GM12878 (cell line): ENCODE measurements around the gene SIT1. TPM values are rescaled to one million over a fixed set of nuclear protein-coding genes. Genes with fewer than 3 reads are reported as not detected.

Experiments
- ASH2L ChIP-seq: fragments of 300-600, 200-600 bp; sonication (generic); IDR thresholded peaks from 2 replicates; pipeline ENCODE4 v1.6.1; 2017; ENCODE audit warnings: low read depth, mild to moderate bottlenecking, borderline replicate concordance
- BCL3 ChIP-seq: IDR thresholded peaks from 2 replicates; pipeline ENCODE4 v1.6.1; 2011; ENCODE audit warnings: borderline replicate concordance, low read depth, mild to moderate bottlenecking, moderate library complexity, low read length; ENCODE audit not compliant: insufficient read depth, poor library complexity, severe bottlenecking
- BHLHE40 ChIP-seq, 2 experiments: fragments of 450-650 bp in 1 of 2; IDR thresholded peaks; 2 replicates each; pipeline ENCODE4 v1.6.1; 2011 to 2017; ENCODE audit warnings: low read depth in 2 of 2, borderline replicate concordance in 1 of 2, improper control_type of control experiment in 1 of 2, low read length in 1 of 2, mild to moderate bottlenecking in 1 of 2
- FOXK2 ChIP-seq: fragments of 450-650 bp; IDR thresholded peaks from 2 replicates; pipeline ENCODE4 v1.6.1; 2017; ENCODE audit warnings: mild to moderate bottlenecking, moderate library complexity
- LARP7 ChIP-seq: fragments of 450-650 bp; IDR thresholded peaks from 2 replicates; pipeline ENCODE4 v1.6.1; 2017; ENCODE audit warnings: mild to moderate bottlenecking
- MYC ChIP-seq: IDR thresholded peaks from 2 replicates; pipeline ENCODE4 v1.6.1; 2011; ENCODE audit warnings: mild to moderate bottlenecking, low read length, moderate library complexity, inconsistent platforms; ENCODE audit not compliant: insufficient read depth, insufficient replicate concordance, insufficient read length, severe bottlenecking
- NKRF ChIP-seq: fragments of 450-650 bp; conservative IDR thresholded peaks from 2 replicates; pipeline ENCODE4 v1.6.1; 2017; ENCODE audit warnings: mild to moderate bottlenecking, moderate library complexity
- NR2F1 ChIP-seq: fragments of 450-650 bp; conservative IDR thresholded peaks from 2 replicates; pipeline ENCODE4 v1.6.1; 2017; ENCODE audit warnings: mild to moderate bottlenecking
- POLR2AphosphoS2 ChIP-seq: IDR thresholded peaks from 2 replicates; pipeline ENCODE4 v1.6.1; 2011; ENCODE audit warnings: low read depth, mild to moderate bottlenecking, low read length, improper control_type of control experiment, moderate library complexity
- POU2F2 ChIP-seq: IDR thresholded peaks from 3 replicates; pipeline ENCODE4 v1.6.1; 2011; ENCODE audit warnings: low read depth, mild to moderate bottlenecking, low read length, borderline replicate concordance
- SP1 ChIP-seq: IDR thresholded peaks from one replicate; pipeline ENCODE4 v1.6.1; 2011; ENCODE audit warnings: low read depth, low read length
- SUPT20H ChIP-seq: IDR thresholded peaks from 2 replicates; pipeline ENCODE4 v1.6.1; 2011; ENCODE audit warnings: low read depth, mild to moderate bottlenecking, low read length, moderate library complexity, borderline replicate concordance; ENCODE audit not compliant: control insufficient read depth
- TCF7 ChIP-seq: IDR thresholded peaks from 2 replicates; pipeline ENCODE4 v1.6.1; 2014; ENCODE audit warnings: antibody characterized with exemption, borderline replicate concordance
- ZNF217 ChIP-seq: fragments of 450-650 bp; IDR thresholded peaks from 2 replicates; pipeline ENCODE4 v1.6.1; 2017; ENCODE audit warnings: antibody characterized with exemption, mild to moderate bottlenecking
- polyA plus RNA-seq, 11 experiments: library from polyadenylated mRNA; depleted of rRNA in 4 of 11; unstranded in 6 of 11; stranded (reverse) in 5 of 11; fragments of >200 nt; fragmentation: Nextera tagmentation in 4 of 11; fragmentation: Illumina TruSeq in 1 of 11; extraction: Ambion mirVana in 4 of 11; extraction: Trizol in 1 of 11; gene quantifications; 1 replicate in 1 of 11; 2 replicates in 10 of 11; pipeline versions ENCODE4 v1.2.1 to v1.2.3, GENCODE V29; 2011 to 2016; ENCODE audit warnings: inconsistent platforms in 2 of 11, missing spikeins in 2 of 11, low read depth in 1 of 11
- total RNA-seq, 4 experiments: library from RNA; depleted of rRNA in 3 of 4; stranded (reverse); fragments of >200 nt in 3 of 4; fragmentation: Illumina TruSeq in 1 of 4; extraction: Trizol in 1 of 4; gene quantifications; 2 replicates each; pipeline versions ENCODE4 v1.2.1 to v1.2.3, GENCODE V29; 2013 to 2021
- TF ChIP-seq, protein P1 (sequence below): IDR thresholded peaks from 2 replicates; pipeline ENCODE4 v1.6.1; 2012; ENCODE audit warnings: improper control_type of control experiment, low read depth, low read length; ENCODE audit not compliant: insufficient replicate concordance
- TF ChIP-seq, protein P2 (sequence below): fragments of 450-650 bp; IDR thresholded peaks from 2 replicates; pipeline ENCODE4 v1.6.1; 2017; ENCODE audit warnings: mild to moderate bottlenecking, moderate library complexity

SIT1 gene
- total and polyA plus RNA-seq, 10 of the 15 experiments (the other 5 are each of a cell fraction or from before 2014, with no cell fraction given) = 0.97 to 137 (median 59.7) TPM

DNA sequence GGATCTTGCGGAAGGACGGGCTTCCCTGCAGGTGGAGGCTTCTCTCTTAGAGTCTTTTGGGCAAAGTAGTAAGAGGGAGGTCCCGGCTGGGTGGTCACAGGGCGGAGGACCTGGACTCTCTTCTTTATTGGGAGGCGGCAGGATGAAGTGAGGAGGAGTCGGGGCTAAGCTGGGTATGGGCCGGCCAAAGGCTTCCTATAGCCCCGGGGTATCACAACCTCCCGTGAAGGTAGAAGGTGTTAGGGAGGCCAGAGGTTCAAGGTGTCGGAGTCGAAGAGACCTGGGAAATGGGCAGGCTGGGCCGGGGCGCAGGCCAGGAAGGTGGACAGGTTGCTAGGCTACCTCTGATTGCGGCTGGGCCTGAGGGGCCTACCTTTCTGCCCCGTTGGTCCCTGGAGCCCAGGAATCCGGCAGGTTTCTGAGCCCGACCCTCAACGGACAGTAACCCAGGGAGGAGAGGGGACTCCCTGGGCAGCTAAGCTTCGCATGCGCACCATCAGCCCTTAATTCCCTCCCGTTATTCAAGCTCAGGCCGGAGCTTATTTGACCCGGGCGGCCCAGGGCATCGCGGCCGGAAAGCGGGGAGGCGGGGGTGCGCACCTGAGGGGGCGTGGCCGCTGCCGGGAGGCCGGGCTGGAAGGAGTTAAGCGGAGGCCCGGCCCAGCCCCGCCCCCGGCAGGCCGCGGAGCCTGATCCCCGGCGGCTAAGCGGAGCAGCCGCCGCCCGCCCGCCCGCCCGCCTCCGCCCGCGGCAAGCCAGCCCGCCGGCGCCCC is 46.0 kb downstream of the SIT1 start, which contains the start of gene TESK1 (continued):
- TF ChIP-seq, protein P1, sequence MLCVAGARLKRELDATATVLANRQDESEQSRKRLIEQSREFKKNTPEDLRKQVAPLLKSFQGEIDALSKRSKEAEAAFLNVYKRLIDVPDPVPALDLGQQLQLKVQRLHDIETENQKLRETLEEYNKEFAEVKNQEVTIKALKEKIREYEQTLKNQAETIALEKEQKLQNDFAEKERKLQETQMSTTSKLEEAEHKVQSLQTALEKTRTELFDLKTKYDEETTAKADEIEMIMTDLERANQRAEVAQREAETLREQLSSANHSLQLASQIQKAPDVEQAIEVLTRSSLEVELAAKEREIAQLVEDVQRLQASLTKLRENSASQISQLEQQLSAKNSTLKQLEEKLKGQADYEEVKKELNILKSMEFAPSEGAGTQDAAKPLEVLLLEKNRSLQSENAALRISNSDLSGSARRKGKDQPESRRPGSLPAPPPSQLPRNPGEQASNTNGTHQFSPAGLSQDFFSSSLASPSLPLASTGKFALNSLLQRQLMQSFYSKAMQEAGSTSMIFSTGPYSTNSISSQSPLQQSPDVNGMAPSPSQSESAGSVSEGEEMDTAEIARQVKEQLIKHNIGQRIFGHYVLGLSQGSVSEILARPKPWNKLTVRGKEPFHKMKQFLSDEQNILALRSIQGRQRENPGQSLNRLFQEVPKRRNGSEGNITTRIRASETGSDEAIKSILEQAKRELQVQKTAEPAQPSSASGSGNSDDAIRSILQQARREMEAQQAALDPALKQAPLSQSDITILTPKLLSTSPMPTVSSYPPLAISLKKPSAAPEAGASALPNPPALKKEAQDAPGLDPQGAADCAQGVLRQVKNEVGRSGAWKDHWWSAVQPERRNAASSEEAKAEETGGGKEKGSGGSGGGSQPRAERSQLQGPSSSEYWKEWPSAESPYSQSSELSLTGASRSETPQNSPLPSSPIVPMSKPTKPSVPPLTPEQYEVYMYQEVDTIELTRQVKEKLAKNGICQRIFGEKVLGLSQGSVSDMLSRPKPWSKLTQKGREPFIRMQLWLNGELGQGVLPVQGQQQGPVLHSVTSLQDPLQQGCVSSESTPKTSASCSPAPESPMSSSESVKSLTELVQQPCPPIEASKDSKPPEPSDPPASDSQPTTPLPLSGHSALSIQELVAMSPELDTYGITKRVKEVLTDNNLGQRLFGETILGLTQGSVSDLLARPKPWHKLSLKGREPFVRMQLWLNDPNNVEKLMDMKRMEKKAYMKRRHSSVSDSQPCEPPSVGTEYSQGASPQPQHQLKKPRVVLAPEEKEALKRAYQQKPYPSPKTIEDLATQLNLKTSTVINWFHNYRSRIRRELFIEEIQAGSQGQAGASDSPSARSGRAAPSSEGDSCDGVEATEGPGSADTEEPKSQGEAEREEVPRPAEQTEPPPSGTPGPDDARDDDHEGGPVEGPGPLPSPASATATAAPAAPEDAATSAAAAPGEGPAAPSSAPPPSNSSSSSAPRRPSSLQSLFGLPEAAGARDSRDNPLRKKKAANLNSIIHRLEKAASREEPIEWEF = no peak
- TF ChIP-seq ASH2L (no peak), ZNF217 (no peak), BHLHE40 (IDR thresholded peaks at IDR 0.05; ENCODE audit: borderline replicate concordance in 1 of 2, low read depth in 2 of 2, low read length in 1 of 2) (peak; percentile 15 to 84; a peak in 3 of 4 replicates), POLR2AphosphoS2 (no peak), MYC (no peak), LARP7 (0 out of 2 replicates have a peak, but pooled peaks have one; percentile 16), BCL3 (no peak), NR2F1 (peak; percentile 89), SUPT20H (no peak), POU2F2 (no peak), TCF7 (no peak), NKRF (peak; percentile 48; the same call in 1 of the 2 replicates), SP1 (no peak), FOXK2 (no peak)
- TF ChIP-seq, protein P2, sequence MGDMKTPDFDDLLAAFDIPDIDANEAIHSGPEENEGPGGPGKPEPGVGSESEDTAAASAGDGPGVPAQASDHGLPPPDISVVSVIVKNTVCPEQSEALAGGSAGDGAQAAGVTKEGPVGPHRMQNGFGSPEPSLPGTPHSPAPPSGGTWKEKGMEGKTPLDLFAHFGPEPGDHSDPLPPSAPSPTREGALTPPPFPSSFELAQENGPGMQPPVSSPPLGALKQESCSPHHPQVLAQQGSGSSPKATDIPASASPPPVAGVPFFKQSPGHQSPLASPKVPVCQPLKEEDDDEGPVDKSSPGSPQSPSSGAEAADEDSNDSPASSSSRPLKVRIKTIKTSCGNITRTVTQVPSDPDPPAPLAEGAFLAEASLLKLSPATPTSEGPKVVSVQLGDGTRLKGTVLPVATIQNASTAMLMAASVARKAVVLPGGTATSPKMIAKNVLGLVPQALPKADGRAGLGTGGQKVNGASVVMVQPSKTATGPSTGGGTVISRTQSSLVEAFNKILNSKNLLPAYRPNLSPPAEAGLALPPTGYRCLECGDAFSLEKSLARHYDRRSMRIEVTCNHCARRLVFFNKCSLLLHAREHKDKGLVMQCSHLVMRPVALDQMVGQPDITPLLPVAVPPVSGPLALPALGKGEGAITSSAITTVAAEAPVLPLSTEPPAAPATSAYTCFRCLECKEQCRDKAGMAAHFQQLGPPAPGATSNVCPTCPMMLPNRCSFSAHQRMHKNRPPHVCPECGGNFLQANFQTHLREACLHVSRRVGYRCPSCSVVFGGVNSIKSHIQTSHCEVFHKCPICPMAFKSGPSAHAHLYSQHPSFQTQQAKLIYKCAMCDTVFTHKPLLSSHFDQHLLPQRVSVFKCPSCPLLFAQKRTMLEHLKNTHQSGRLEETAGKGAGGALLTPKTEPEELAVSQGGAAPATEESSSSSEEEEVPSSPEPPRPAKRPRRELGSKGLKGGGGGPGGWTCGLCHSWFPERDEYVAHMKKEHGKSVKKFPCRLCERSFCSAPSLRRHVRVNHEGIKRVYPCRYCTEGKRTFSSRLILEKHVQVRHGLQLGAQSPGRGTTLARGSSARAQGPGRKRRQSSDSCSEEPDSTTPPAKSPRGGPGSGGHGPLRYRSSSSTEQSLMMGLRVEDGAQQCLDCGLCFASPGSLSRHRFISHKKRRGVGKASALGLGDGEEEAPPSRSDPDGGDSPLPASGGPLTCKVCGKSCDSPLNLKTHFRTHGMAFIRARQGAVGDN = no peak
